GM23338 (cell line): ENCODE results near the gene MAGI3. TPM values are rescaled to one million over a fixed set of nuclear protein-coding genes. Genes with fewer than 3 reads are reported as not detected.

Experiments
- ATAC-seq: fragments of 200-7000 bp; cut with Tn5 transposase; 3 replicates; pipeline ENCODE4 v1.9.1; 2020
- DNase-seq: peaks from one replicate; pipeline ENCODE4 v3.0.0-alpha.2; 2015; ENCODE audit warnings: low spot score
- H2AFZ ChIP-seq: fragments of 200-600 bp; sonication (generic); 2 replicates; pipeline ENCODE4 v1.8.0; 2016; ENCODE audit warnings: antibody characterized with exemption, mild to moderate bottlenecking, moderate library complexity
- H3F3A ChIP-seq: fragments of 200-600 bp; sonication (generic); replicated peaks from 2 replicates; pipeline ENCODE4 v1.8.0; 2017; ENCODE audit warnings: antibody characterized with exemption, mixed run types, low read depth
- H3K27ac ChIP-seq: fragments of 200-600 bp; sonication (generic); 2 replicates; pipeline ENCODE4 v1.6.1; 2016; ENCODE audit warnings: low read depth
- H3K27me3 ChIP-seq: fragments of 200-600 bp; sonication (generic); 2 replicates; pipeline ENCODE4 v1.8.0; 2016; ENCODE audit warnings: mild to moderate bottlenecking, mixed run types, moderate library complexity; ENCODE audit not compliant: insufficient read depth
- H3K36me3 ChIP-seq: fragments of 200-600 bp; sonication (generic); 2 replicates; pipeline ENCODE4 v1.8.0; 2016; ENCODE audit warnings: mild to moderate bottlenecking; ENCODE audit not compliant: insufficient read depth
- H3K4me1 ChIP-seq: fragments of 200-600 bp; sonication (generic); 2 replicates; pipeline ENCODE4 v1.8.0; 2016; ENCODE audit warnings: mild to moderate bottlenecking, moderate library complexity; ENCODE audit not compliant: insufficient read depth
- H3K4me2 ChIP-seq: fragments of 200-600 bp; sonication (generic); 2 replicates; pipeline ENCODE4 v1.7.1; 2017; ENCODE audit warnings: mixed run types
- H3K4me3 ChIP-seq: fragments of 200-600 bp; sonication (generic); 2 replicates; pipeline ENCODE4 v1.6.1; 2016; ENCODE audit warnings: mixed run types
- H3K79me2 ChIP-seq: fragments of 200-600 bp; sonication (generic); replicated peaks from 2 replicates; pipeline ENCODE4 v1.8.0; 2017; ENCODE audit warnings: mild to moderate bottlenecking; ENCODE audit not compliant: insufficient read depth
- H3K9me2 ChIP-seq: fragments of 200-600 bp; sonication (generic); 2 replicates; pipeline ENCODE4 v1.8.0; 2017; ENCODE audit not compliant: insufficient read depth
- H4K20me1 ChIP-seq: fragments of 200-600 bp; sonication (generic); replicated peaks from 2 replicates; pipeline ENCODE4 v1.8.0; 2017; ENCODE audit warnings: mild to moderate bottlenecking; ENCODE audit not compliant: insufficient read depth
- H3K27ac Mint-ChIP-seq: 2 replicates; pipeline ENCODE4 v1.8.0; 2020; ENCODE audit warnings: inconsistent platforms, mild to moderate bottlenecking, moderate library complexity, mixed read lengths
- H3K27me3 Mint-ChIP-seq: 3 replicates; pipeline ENCODE4 v1.8.0; 2022; ENCODE audit warnings: low read depth, mild to moderate bottlenecking, moderate library complexity, mixed read lengths, inconsistent platforms; ENCODE audit not compliant: insufficient read depth, poor library complexity
- H3K36me3 Mint-ChIP-seq: 3 replicates; pipeline ENCODE4 v1.8.0; 2021; ENCODE audit warnings: low read depth, mild to moderate bottlenecking, inconsistent platforms, moderate library complexity, mixed read lengths
- H3K4me1 Mint-ChIP-seq: 3 replicates; pipeline ENCODE4 v1.8.0; 2020; ENCODE audit warnings: mild to moderate bottlenecking, inconsistent platforms, mixed read lengths
- H3K4me3 Mint-ChIP-seq: 3 replicates; pipeline ENCODE4 v1.8.0; 2021; ENCODE audit warnings: moderate library complexity, mild to moderate bottlenecking, inconsistent platforms, mixed read lengths
- H3K9me3 Mint-ChIP-seq: 3 replicates; pipeline ENCODE4 v1.8.0; 2020; ENCODE audit warnings: moderate library complexity, mild to moderate bottlenecking, inconsistent platforms, mixed read lengths
- CREB1 ChIP-seq: fragments of 250-450 bp; sonication (Bioruptor Pico); IDR thresholded peaks from 2 replicates; pipeline ENCODE4 v1.5.0; 2020; ENCODE audit warnings: low read depth, mild to moderate bottlenecking, moderate library complexity
- CTCF ChIP-seq, 2 experiments: fragments of 200-600 bp in 1 of 2; sonication (generic) in 1 of 2; conservative IDR thresholded peaks; 2 replicates each; pipeline versions ENCODE4 v1.5.1 to v1.6.1; 2016 to 2017; ENCODE audit warnings: antibody characterized with exemption in 2 of 2, low read depth in 2 of 2, mild to moderate bottlenecking in 2 of 2, moderate library complexity in 1 of 2
- EZH2 ChIP-seq: fragments of 200-600 bp; sonication (generic); IDR thresholded peaks from one replicate; pipeline ENCODE4 v1.8.0; 2017; ENCODE audit warnings: antibody characterized with exemption, mild to moderate bottlenecking, low read depth; ENCODE audit not compliant: unreplicated experiment
- EZH2phosphoT487 ChIP-seq: fragments of 200-600 bp; sonication (generic); IDR thresholded peaks from one replicate; pipeline ENCODE4 v1.8.1; 2018; ENCODE audit warnings: antibody characterized with exemption; ENCODE audit not compliant: unreplicated experiment
- JUNB ChIP-seq: IDR thresholded peaks from one replicate; pipeline ENCODE4 v1.6.1; 2016; ENCODE audit warnings: antibody characterized with exemption; ENCODE audit not compliant: unreplicated experiment
- NANOG ChIP-seq: IDR thresholded peaks from 2 replicates; pipeline ENCODE4 v1.6.1; 2016; ENCODE audit warnings: antibody characterized with exemption, borderline replicate concordance
- POLR2AphosphoS5 ChIP-seq: IDR thresholded peaks from 2 replicates; pipeline ENCODE4 v1.6.1; 2016; ENCODE audit warnings: antibody characterized with exemption, low read depth
- STAT1 ChIP-seq: IDR thresholded peaks from one replicate; pipeline ENCODE4 v1.6.1; 2016; ENCODE audit warnings: antibody characterized with exemption; ENCODE audit not compliant: unreplicated experiment
- ZNF114 ChIP-seq: fragments of 250-450 bp; sonication (Bioruptor Pico); IDR thresholded peaks from 2 replicates; pipeline ENCODE4 v1.5.0; 2020; ENCODE audit warnings: mild to moderate bottlenecking, moderate library complexity
- ZNF331 ChIP-seq: fragments of 250-450 bp; sonication (Bioruptor Pico); IDR thresholded peaks from 2 replicates; pipeline ENCODE4 v1.5.0; 2020; ENCODE audit warnings: low read depth, mild to moderate bottlenecking, moderate library complexity
- ZNF462 ChIP-seq: fragments of 250-450 bp; sonication (Bioruptor Pico); IDR thresholded peaks from 2 replicates; pipeline ENCODE4 v1.5.0; 2020; ENCODE audit warnings: mild to moderate bottlenecking, moderate library complexity
- polyA plus RNA-seq: library from polyadenylated mRNA; unstranded; fragments of >200 nt; fragmentation: Nextera tagmentation; extraction: Ambion mirVana; gene quantifications from 2 replicates; pipeline ENCODE4 v1.2.1, GENCODE V29; 2016
- total RNA-seq: library from RNA; depleted of rRNA; stranded (reverse); fragments of >200 nt; shearing (Covaris generic); gene quantifications from 2 replicates; pipeline ENCODE4 v1.2.3, GENCODE V29; 2014
- TF ChIP-seq, protein P1 (sequence below): IDR thresholded peaks from one replicate; pipeline ENCODE4 v1.6.1; 2018; ENCODE audit warnings: antibody characterized with exemption; ENCODE audit not compliant: unreplicated experiment
- TF ChIP-seq, protein P2 (sequence below): IDR thresholded peaks from 2 replicates; pipeline ENCODE4 v1.6.1; 2016; ENCODE audit warnings: antibody characterized with exemption

MAGI3 gene
- total and polyA plus RNA-seq, 2 experiments from 2014 or later: 3.9 to 10.0 TPM

GRCh38 chr1:113657126-113657525 is 266.8 kb downstream of the MAGI3 start:
- Histone ChIP-seq H3K4me3 (no peak overlapping the region), H3K27ac (no peak overlapping the region), H3K4me1 (no peaks in the 10 kb centered on the region), H3K79me2 (no peaks in the 10 kb centered on the region), H4K20me1 (no peaks in the 10 kb centered on the region), H3F3A (no peaks in the 10 kb centered on the region), H3K4me2 (no peak overlapping the region), H3K27me3 (no peaks in the 10 kb centered on the region), H3K36me3 (no peaks in the 10 kb centered on the region), H2AFZ (no peak overlapping the region), H3K9me2 (no peaks in the 10 kb centered on the region)
- Mint-ChIP-seq H3K27ac (no peak overlapping the region), H3K36me3 (no peaks in the 10 kb centered on the region), H3K4me1 (no peaks in the 10 kb centered on the region), H3K27me3 (no peaks in the 10 kb centered on the region), H3K9me3 (no peaks in the 10 kb centered on the region), H3K4me3 (no peak overlapping the region)
- TF ChIP-seq ZNF114 (CRISPR knock-in tag) (no peak), EZH2 (no peak), ZNF331 (CRISPR knock-in tag) (no peak), STAT1 (no peak), CTCF (conservative IDR thresholded peaks at IDR 0.05; ENCODE audit: low read depth in 2 of 2) (no peak), EZH2phosphoT487 (no peak), JUNB (no peak), POLR2AphosphoS5 (no peak), CREB1 (no peak), ZNF462 (no peak), NANOG (no peak)
- TF ChIP-seq, protein P1, sequence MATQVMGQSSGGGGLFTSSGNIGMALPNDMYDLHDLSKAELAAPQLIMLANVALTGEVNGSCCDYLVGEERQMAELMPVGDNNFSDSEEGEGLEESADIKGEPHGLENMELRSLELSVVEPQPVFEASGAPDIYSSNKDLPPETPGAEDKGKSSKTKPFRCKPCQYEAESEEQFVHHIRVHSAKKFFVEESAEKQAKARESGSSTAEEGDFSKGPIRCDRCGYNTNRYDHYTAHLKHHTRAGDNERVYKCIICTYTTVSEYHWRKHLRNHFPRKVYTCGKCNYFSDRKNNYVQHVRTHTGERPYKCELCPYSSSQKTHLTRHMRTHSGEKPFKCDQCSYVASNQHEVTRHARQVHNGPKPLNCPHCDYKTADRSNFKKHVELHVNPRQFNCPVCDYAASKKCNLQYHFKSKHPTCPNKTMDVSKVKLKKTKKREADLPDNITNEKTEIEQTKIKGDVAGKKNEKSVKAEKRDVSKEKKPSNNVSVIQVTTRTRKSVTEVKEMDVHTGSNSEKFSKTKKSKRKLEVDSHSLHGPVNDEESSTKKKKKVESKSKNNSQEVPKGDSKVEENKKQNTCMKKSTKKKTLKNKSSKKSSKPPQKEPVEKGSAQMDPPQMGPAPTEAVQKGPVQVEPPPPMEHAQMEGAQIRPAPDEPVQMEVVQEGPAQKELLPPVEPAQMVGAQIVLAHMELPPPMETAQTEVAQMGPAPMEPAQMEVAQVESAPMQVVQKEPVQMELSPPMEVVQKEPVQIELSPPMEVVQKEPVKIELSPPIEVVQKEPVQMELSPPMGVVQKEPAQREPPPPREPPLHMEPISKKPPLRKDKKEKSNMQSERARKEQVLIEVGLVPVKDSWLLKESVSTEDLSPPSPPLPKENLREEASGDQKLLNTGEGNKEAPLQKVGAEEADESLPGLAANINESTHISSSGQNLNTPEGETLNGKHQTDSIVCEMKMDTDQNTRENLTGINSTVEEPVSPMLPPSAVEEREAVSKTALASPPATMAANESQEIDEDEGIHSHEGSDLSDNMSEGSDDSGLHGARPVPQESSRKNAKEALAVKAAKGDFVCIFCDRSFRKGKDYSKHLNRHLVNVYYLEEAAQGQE: no peak
- TF ChIP-seq, protein P2, sequence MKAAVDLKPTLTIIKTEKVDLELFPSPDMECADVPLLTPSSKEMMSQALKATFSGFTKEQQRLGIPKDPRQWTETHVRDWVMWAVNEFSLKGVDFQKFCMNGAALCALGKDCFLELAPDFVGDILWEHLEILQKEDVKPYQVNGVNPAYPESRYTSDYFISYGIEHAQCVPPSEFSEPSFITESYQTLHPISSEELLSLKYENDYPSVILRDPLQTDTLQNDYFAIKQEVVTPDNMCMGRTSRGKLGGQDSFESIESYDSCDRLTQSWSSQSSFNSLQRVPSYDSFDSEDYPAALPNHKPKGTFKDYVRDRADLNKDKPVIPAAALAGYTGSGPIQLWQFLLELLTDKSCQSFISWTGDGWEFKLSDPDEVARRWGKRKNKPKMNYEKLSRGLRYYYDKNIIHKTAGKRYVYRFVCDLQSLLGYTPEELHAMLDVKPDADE: no peak
- ATAC-seq: no peak
- no peak for DNase-seq
